Fibroblast of lung (primary cell): ENCODE results near the gene ZNF888. TPM values are rescaled to one million over a fixed set of nuclear protein-coding genes. Genes with fewer than 3 reads are reported as not detected.
"Not testable (repeated sequence)": the region's sequence is repeated elsewhere in the genome, so short reads cannot be mapped to it uniquely, and the experiment has no call there.

Source experiments
- DNase-seq, 2 donors: peaks; one replicate each; pipeline versions ENCODE4 v3.0.0 to v3.0.0-alpha.2; 2010; ENCODE audit warnings: low read depth in 2 of 2
- H2AFZ ChIP-seq: 2 replicates; pipeline ENCODE4 v1.5.1; 2012; ENCODE audit warnings: low read length, control low read depth, inconsistent platforms
- H3K27ac ChIP-seq: 2 replicates; pipeline ENCODE4 v1.5.1; 2011; ENCODE audit warnings: low read length, control low read depth; ENCODE audit not compliant: insufficient read depth
- H3K27me3 ChIP-seq: 2 replicates; pipeline ENCODE4 v1.5.1; 2011; ENCODE audit warnings: mild to moderate bottlenecking, low read length; ENCODE audit not compliant: control insufficient read depth, insufficient read depth
- H3K36me3 ChIP-seq: 2 replicates; pipeline ENCODE4 v1.5.1; 2011; ENCODE audit warnings: low read length; ENCODE audit not compliant: control insufficient read depth, insufficient read depth
- H3K4me1 ChIP-seq: 2 replicates; pipeline ENCODE4 v1.5.1; 2011; ENCODE audit warnings: low read length; ENCODE audit not compliant: control insufficient read depth, insufficient read depth; ENCODE audit errors: extremely low read depth
- H3K4me2 ChIP-seq: 2 replicates; pipeline ENCODE4 v1.5.1; 2011; ENCODE audit warnings: low read length, control low read depth; ENCODE audit not compliant: insufficient read depth; ENCODE audit errors: extremely low read depth
- H3K4me3 ChIP-seq, 4 experiments: fragments of 200-600 bp in 1 of 4; sonication (generic) in 1 of 4; replicated peaks in 1 of 4; 2 replicates each; pipeline ENCODE4 v1.5.1; 2011 to 2016; ENCODE audit warnings: low read length in 4 of 4, low read depth in 3 of 4, mild to moderate bottlenecking in 3 of 4, control low read depth in 2 of 4, inconsistent platforms in 1 of 4, mixed read lengths in 1 of 4; ENCODE audit not compliant: insufficient read depth in 1 of 4; ENCODE audit errors: control extremely low read depth in 1 of 4
- H3K79me2 ChIP-seq: 2 replicates; pipeline ENCODE4 v1.5.1; 2012; ENCODE audit warnings: mild to moderate bottlenecking, low read length, inconsistent platforms; ENCODE audit not compliant: control insufficient read depth, insufficient read depth
- H3K9ac ChIP-seq: 2 replicates; pipeline ENCODE4 v1.5.1; 2011; ENCODE audit warnings: mild to moderate bottlenecking, low read length, control low read depth; ENCODE audit not compliant: insufficient read depth
- H3K9me3 ChIP-seq: 2 replicates; pipeline ENCODE4 v1.5.1; 2012; ENCODE audit warnings: low read depth, low read length; ENCODE audit not compliant: control insufficient read depth, insufficient read depth
- H4K20me1 ChIP-seq: 2 replicates; pipeline ENCODE4 v1.5.1; 2011; ENCODE audit warnings: low read length; ENCODE audit not compliant: control insufficient read depth, insufficient read depth; ENCODE audit errors: extremely low read depth
- EZH2 ChIP-seq: IDR thresholded peaks from 2 replicates; pipeline ENCODE4 v1.5.1; 2012; ENCODE audit warnings: low read length, control low read depth, mild to moderate bottlenecking; ENCODE audit errors: missing control alignments
- polyA plus RNA-seq, 2 donors: library from polyadenylated mRNA; depleted of rRNA in 1 of 2; stranded (reverse) in 1 of 2; unstranded in 1 of 2; fragments of >200 nt; gene quantifications; 2 replicates each; pipeline ENCODE4 v1.2.1, GENCODE V29; 2011 to 2012; ENCODE audit warnings: missing spikeins in 1 of 2
- total RNA-seq: library from RNA; depleted of rRNA; stranded (reverse); fragments of >200 nt; gene quantifications from 2 replicates; pipeline ENCODE4 v1.2.1, GENCODE V29; 2014
- TF ChIP-seq, protein P1 (sequence below), 2 donors: IDR thresholded peaks in 1 of 2; conservative IDR thresholded peaks in 1 of 2; 1 replicate in 1 of 2; 2 replicates in 1 of 2; pipeline ENCODE4 v1.5.1; 2011 to 2012; ENCODE audit warnings: low read length in 2 of 2, control low read depth in 1 of 2, inconsistent platforms in 1 of 2, low read depth in 1 of 2, mild to moderate bottlenecking in 1 of 2

The ZNF888 gene
- total and polyA plus RNA-seq, 2 donors (not counting 1 experiment from before 2014, with no cell fraction given) = 1.6 to 4.3 TPM

DNA sequence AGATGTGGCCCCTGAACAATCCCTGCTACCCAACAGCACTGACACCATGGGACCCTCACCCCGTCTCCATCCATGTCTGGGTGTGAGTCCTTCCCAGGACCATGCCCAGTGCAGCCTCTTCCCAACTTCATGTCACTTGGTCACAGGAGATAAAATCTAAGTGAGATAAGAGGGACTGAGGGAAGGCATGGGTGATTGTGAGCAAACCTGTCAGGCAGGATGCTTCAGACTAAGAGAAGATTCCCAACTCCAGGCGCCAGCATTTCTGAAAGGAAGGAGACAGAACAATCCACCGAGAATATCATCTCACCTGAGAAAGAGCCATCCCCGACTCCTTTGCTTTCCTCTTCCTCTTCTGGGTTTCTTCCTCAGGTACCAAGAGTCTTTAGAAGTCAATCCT lies 33.3 kb downstream of the ZNF888 start:
- Histone ChIP-seq H3K79me2 (no peaks in the 10 kb centered on the region), H3K9me3 (no peaks in the 10 kb centered on the region), H3K27ac (no peak overlapping the region), H3K4me1 (no peaks in the 10 kb centered on the region), H3K4me3 (no peak overlapping the region), H3K27me3 (no peaks in the 10 kb centered on the region), H3K9ac (no peak overlapping the region), H4K20me1 (no peaks in the 10 kb centered on the region), H3K4me2 (no peak overlapping the region), H3K36me3 (peaks cover 5% of the 10 kb centered on the region), H2AFZ (no peak overlapping the region)
- TF ChIP-seq EZH2 = no peak
- no peak for DNase-seq

DNA sequence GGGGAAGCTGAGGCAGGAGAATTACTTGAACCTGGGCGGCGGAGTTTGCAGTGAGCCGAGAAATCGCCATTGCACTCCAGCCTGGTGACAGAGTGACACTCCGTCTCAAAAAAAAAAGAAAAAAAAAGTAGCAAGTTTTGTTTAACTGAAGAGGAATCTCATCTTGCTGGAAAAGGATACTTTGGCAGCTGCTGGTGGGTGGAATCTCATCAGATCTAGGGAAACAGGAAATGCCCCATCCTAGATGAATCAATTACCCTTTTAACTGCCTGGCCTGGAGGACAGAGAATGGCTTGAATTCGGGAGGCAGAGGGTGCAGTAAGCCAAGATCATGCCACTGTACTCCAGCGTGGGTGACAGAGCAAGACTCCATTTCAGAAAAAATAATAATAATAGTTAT lies 34.2 kb downstream of the ZNF888 start:
- Histone ChIP-seq H3K4me1 (no peaks in the 10 kb centered on the region), H3K27ac (no peak overlapping the region), H2AFZ (no peak overlapping the region), H3K9me3 (no peaks in the 10 kb centered on the region), H3K27me3 (no peaks in the 10 kb centered on the region), H3K79me2 (no peaks in the 10 kb centered on the region), H3K4me2 (no peak overlapping the region), H3K4me3 (no peak overlapping the region), H3K36me3 (peaks cover 7% of the 10 kb centered on the region), H4K20me1 (no peaks in the 10 kb centered on the region), H3K9ac (no peak overlapping the region)
- no peak for DNase-seq
- TF ChIP-seq EZH2 = no peak
- TF ChIP-seq, protein P1, sequence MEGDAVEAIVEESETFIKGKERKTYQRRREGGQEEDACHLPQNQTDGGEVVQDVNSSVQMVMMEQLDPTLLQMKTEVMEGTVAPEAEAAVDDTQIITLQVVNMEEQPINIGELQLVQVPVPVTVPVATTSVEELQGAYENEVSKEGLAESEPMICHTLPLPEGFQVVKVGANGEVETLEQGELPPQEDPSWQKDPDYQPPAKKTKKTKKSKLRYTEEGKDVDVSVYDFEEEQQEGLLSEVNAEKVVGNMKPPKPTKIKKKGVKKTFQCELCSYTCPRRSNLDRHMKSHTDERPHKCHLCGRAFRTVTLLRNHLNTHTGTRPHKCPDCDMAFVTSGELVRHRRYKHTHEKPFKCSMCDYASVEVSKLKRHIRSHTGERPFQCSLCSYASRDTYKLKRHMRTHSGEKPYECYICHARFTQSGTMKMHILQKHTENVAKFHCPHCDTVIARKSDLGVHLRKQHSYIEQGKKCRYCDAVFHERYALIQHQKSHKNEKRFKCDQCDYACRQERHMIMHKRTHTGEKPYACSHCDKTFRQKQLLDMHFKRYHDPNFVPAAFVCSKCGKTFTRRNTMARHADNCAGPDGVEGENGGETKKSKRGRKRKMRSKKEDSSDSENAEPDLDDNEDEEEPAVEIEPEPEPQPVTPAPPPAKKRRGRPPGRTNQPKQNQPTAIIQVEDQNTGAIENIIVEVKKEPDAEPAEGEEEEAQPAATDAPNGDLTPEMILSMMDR (conservative IDR thresholded peaks at IDR 0.05 in 1 of 2, IDR thresholded peaks at IDR 0.05 in 1 of 2; ENCODE audit: low read depth in 1 of 2, low read length in 2 of 2) = no peak

DNA sequence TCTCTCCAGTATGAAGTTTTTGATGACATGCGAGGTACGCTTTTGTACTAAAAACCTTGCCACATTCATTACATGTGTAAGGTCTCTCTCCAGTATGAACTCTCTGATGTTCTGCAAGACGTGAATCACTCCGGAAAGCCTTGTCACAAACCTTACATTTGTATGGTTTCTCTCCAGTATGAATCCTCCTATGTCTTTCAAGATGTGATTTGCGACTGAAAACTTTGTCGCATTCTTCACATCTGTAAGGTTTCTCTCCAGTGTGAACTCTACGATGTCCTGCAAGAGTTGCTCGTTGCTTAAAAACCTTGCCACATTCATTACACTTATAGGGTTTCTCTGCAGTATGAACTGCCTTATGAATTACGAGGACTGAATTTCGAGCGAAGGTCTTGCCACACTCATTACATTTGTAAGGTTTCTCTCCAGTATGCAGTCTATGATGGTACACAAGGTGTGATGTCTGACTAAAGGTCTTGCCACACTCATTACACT lies 42.3 kb downstream of the ZNF888 start:
- no peaks in the 10 kb centered on the region for H3K79me2 ChIP-seq
- no peaks in the 10 kb centered on the region for H3K27me3 ChIP-seq
- H3K4me2 ChIP-seq = no peak overlapping the region
- H2AFZ ChIP-seq = no peak overlapping the region
- no peak for DNase-seq
- H3K9me3 ChIP-seq = no peaks in the 10 kb centered on the region
- H3K27ac ChIP-seq = no peak overlapping the region
- H3K9ac ChIP-seq = no peak overlapping the region
- H3K36me3 ChIP-seq = peaks cover 6% of the 10 kb centered on the region
- no peak overlapping the region for H3K4me3 ChIP-seq
- H3K4me1 ChIP-seq = no peaks in the 10 kb centered on the region
- TF ChIP-seq EZH2 = no peak
- TF ChIP-seq, protein P1 (conservative IDR thresholded peaks at IDR 0.05 in 1 of 2, IDR thresholded peaks at IDR 0.05 in 1 of 2; ENCODE audit: low read depth in 1 of 2, low read length in 2 of 2) = no peak
- H4K20me1 ChIP-seq = no peaks in the 10 kb centered on the region

DNA sequence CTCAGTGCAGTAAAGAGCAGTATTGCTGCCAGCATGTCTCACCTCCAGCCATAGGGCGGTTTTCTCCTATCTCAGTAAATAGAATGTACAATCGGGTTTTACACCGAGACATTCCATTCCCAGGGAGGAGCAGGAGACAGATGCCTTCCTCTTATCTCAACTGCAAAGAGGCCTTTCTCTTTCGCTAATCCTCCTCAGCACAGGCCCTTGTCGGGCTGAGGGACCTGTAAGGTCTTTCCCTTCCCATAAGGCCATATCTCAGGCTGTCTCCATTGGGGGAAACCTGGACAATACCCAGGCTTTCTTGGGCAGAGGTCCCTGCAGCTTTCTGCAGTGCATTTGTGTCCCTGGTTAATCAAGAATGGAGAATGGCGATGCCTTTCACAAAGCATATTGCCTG lies 50.2 kb downstream of the ZNF888 start:
- not testable (repeated sequence) for H3K4me2 ChIP-seq, H3K79me2 ChIP-seq, H3K4me1 ChIP-seq, H2AFZ ChIP-seq, H3K27ac ChIP-seq, DNase-seq, H3K4me3 ChIP-seq, H4K20me1 ChIP-seq, H3K9me3 ChIP-seq, H3K36me3 ChIP-seq, H3K27me3 ChIP-seq, H3K9ac ChIP-seq
